PC-3 (cell line): ENCODE measurements around the gene R3HCC1L. TPM values are rescaled to one million over a fixed set of nuclear protein-coding genes. Genes with fewer than 3 reads are reported as not detected.
A peak's percentile ranks its signal among the peaks of the same experiment; 100 is the strongest.

Source experiments
- ATAC-seq: fragments of 200-7000 bp; cut with Tn5 transposase; 2 replicates; pipeline ENCODE4 v1.9.1; 2020; ENCODE audit warnings: mild to moderate bottlenecking, moderate library complexity
- BruUV-seq: library from RNA; stranded (reverse); fragments of 400-500 nt; replicated peaks from 2 replicates; lab custom pipeline; 2021; lab: Mats Ljungman, UMichigan
- CTCF ChIA-PET: fragments of 300-600 bp; sonication (Branson Sonifier 250); formaldehyde crosslinking; loops from one replicate; lab custom pipeline; 2022; ENCODE audit warnings: antibody characterized with exemption; lab: Charles Lee
- POLR2A ChIA-PET: fragments of 300-600 bp; sonication (Branson Sonifier 250); formaldehyde crosslinking; loops from one replicate; lab custom pipeline; 2022; ENCODE audit warnings: antibody characterized with exemption; ENCODE audit not compliant: unreplicated experiment; lab: Charles Lee
- DNase-seq: peaks from one replicate; pipeline ENCODE4 v3.0.0-alpha.2; 2015
- H2AFZ ChIP-seq: fragments of 300-600 bp; sonication (generic); 2 replicates; pipeline ENCODE4 v1.6.0; 2016; ENCODE audit warnings: antibody characterized with exemption, low read length
- H3F3A ChIP-seq: fragments of 300-600 bp; sonication (generic); one replicate; pipeline ENCODE4 v1.6.0; 2017; ENCODE audit warnings: antibody characterized with exemption, low read length, control low read depth, mild to moderate bottlenecking; ENCODE audit not compliant: unreplicated experiment
- H3K27ac ChIP-seq: fragments of 300-600 bp; sonication (generic); 2 replicates; pipeline ENCODE4 v1.5.1; 2016; ENCODE audit warnings: mild to moderate bottlenecking, low read length
- H3K27me3 ChIP-seq: fragments of 300-600 bp; sonication (generic); 2 replicates; pipeline ENCODE4 v1.6.1; 2016; ENCODE audit warnings: low read length, mixed read lengths
- H3K36me3 ChIP-seq: fragments of 300-600 bp; sonication (generic); 2 replicates; pipeline ENCODE4 v1.6.1; 2016; ENCODE audit warnings: low read depth, mixed run types, low read length, mixed read lengths
- H3K4me1 ChIP-seq: fragments of 300-600 bp; sonication (generic); 2 replicates; pipeline ENCODE4 v1.5.1; 2016; ENCODE audit warnings: low read length; ENCODE audit not compliant: insufficient read depth
- H3K4me2 ChIP-seq: fragments of 300-600 bp; sonication (generic); 2 replicates; pipeline ENCODE4 v1.6.0; 2016; ENCODE audit warnings: low read length
- H3K4me3 ChIP-seq: fragments of 300-600 bp; sonication (generic); 2 replicates; pipeline ENCODE4 v1.5.1; 2016; ENCODE audit warnings: mild to moderate bottlenecking, low read length, mixed read lengths
- H3K79me2 ChIP-seq: fragments of 300-600 bp; sonication (generic); 2 replicates; pipeline ENCODE4 v1.6.1; 2017; ENCODE audit warnings: low read length, mixed read lengths
- H3K9ac ChIP-seq: fragments of 300-600 bp; sonication (generic); 2 replicates; pipeline ENCODE4 v1.6.0; 2016; ENCODE audit warnings: mild to moderate bottlenecking, low read length
- H3K9me2 ChIP-seq: fragments of 300-600 bp; sonication (generic); replicated peaks from 2 replicates; pipeline ENCODE4 v1.6.1; 2016; ENCODE audit warnings: mixed run types, low read length, mixed read lengths
- H3K9me3 ChIP-seq: fragments of 300-600 bp; sonication (generic); 2 replicates; pipeline ENCODE4 v1.6.1; 2016; ENCODE audit warnings: low read length, mixed read lengths
- H4K20me1 ChIP-seq: fragments of 300-600 bp; sonication (generic); 2 replicates; pipeline ENCODE4 v1.6.1; 2016; ENCODE audit warnings: low read length, mixed read lengths
- EZH2 ChIP-seq: fragments of 300-600 bp; sonication (generic); IDR thresholded peaks from one replicate; pipeline ENCODE4 v1.6.1; 2017; ENCODE audit warnings: antibody characterized with exemption, mild to moderate bottlenecking, low read length; ENCODE audit not compliant: unreplicated experiment
- EZH2phosphoT487 ChIP-seq: fragments of 300-600 bp; sonication (generic); IDR thresholded peaks from 2 replicates; pipeline ENCODE4 v1.6.1; 2018; ENCODE audit warnings: mild to moderate bottlenecking, antibody characterized with exemption, low read length, borderline replicate concordance
- intact Hi-C: fragments of 100-400 bp; cut with micrococcal nuclease; formaldehyde crosslinking; loops from 2 replicates; pipeline ENCODE4 v1.9.0; 2023
- total RNA-seq: library from RNA; depleted of rRNA; stranded (reverse); fragments of >200 nt; gene quantifications from 2 replicates; pipeline ENCODE4 v1.2.3, GENCODE V29; 2014
- TF ChIP-seq, protein P1 (sequence below): fragments of 300-600 bp; sonication (generic); conservative IDR thresholded peaks from 2 replicates; pipeline ENCODE4 v1.5.1; 2017; ENCODE audit warnings: antibody characterized with exemption, low read depth, mild to moderate bottlenecking, low read length

The R3HCC1L gene
- total RNA-seq, 1 experiment from 2014 or later = 15.3 TPM

GRCh38 chr10:98270073-98270740, 135.8 kb downstream of the R3HCC1L start:
- ChIA-PET POLR2A (no interaction called here), CTCF (no interaction called here)
- Histone ChIP-seq H3K9me3 (no peaks in the 10 kb centered on the region), H3K4me3 (no peak overlapping the region), H3K27me3 (no peaks in the 10 kb centered on the region), H3F3A (no peaks in the 10 kb centered on the region), H3K36me3 (no peaks in the 10 kb centered on the region), H3K9me2 (no peaks in the 10 kb centered on the region), H3K9ac (no peak overlapping the region), H3K4me1 (peaks cover 27% of the 10 kb centered on the region), H3K27ac (peak overlapping the region; percentile 67), H3K79me2 (no peaks in the 10 kb centered on the region), H3K4me2 (peak overlapping the region; percentile 89; the same call in 1 of the 2 replicates), H2AFZ (no peak overlapping the region), H4K20me1 (no peaks in the 10 kb centered on the region)
- DNase-seq (no peak), ATAC-seq (no peak)
- no TSS peak for BruUV-seq
- TF ChIP-seq, protein P1, sequence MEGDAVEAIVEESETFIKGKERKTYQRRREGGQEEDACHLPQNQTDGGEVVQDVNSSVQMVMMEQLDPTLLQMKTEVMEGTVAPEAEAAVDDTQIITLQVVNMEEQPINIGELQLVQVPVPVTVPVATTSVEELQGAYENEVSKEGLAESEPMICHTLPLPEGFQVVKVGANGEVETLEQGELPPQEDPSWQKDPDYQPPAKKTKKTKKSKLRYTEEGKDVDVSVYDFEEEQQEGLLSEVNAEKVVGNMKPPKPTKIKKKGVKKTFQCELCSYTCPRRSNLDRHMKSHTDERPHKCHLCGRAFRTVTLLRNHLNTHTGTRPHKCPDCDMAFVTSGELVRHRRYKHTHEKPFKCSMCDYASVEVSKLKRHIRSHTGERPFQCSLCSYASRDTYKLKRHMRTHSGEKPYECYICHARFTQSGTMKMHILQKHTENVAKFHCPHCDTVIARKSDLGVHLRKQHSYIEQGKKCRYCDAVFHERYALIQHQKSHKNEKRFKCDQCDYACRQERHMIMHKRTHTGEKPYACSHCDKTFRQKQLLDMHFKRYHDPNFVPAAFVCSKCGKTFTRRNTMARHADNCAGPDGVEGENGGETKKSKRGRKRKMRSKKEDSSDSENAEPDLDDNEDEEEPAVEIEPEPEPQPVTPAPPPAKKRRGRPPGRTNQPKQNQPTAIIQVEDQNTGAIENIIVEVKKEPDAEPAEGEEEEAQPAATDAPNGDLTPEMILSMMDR = no peak
- TF ChIP-seq EZH2 (no peak), EZH2phosphoT487 (no peak)
- intact Hi-C loops = no loop called here

- DNase-seq (no peak), ATAC-seq (no peak)
- Histone ChIP-seq H3K4me2 (no peak overlapping the region), H3K36me3 (no peaks in the 10 kb centered on the region), H3K9me3 (no peaks in the 10 kb centered on the region), H3K27ac (no peak overlapping the region), H3K9me2 (no peaks in the 10 kb centered on the region), H3K79me2 (no peaks in the 10 kb centered on the region), H3K4me1 (peaks cover 27% of the 10 kb centered on the region), H3K27me3 (no peaks in the 10 kb centered on the region), H4K20me1 (no peaks in the 10 kb centered on the region), H3K9ac (no peak overlapping the region), H2AFZ (no peak overlapping the region), H3F3A (no peaks in the 10 kb centered on the region), H3K4me3 (no peak overlapping the region)
- ChIA-PET POLR2A (no interaction called here), CTCF (no interaction called here)
- no TSS peak for BruUV-seq
- intact Hi-C loops = no loop called here
- TF ChIP-seq EZH2phosphoT487 (no peak), EZH2 (no peak)
- TF ChIP-seq, protein P1 = no peak
Measured at GRCh38 chr10:98270786-98271185, 136.3 kb downstream of the R3HCC1L start.

GRCh38 chr10:98272245-98272644, 137.8 kb downstream of the R3HCC1L start:
- H2AFZ ChIP-seq = no peak overlapping the region
- DNase-seq (no peak), ATAC-seq (no peak)
- no peak overlapping the region for H3K4me2 ChIP-seq
- peaks cover 27% of the 10 kb centered on the region for H3K4me1 ChIP-seq
- no peak overlapping the region for H3K9ac ChIP-seq
- no peaks in the 10 kb centered on the region for H3K36me3 ChIP-seq
- H3K27ac ChIP-seq = no peak overlapping the region
- H3K79me2 ChIP-seq = no peaks in the 10 kb centered on the region
- H3K9me2 ChIP-seq = no peaks in the 10 kb centered on the region
- H3K9me3 ChIP-seq = no peaks in the 10 kb centered on the region
- H4K20me1 ChIP-seq = no peaks in the 10 kb centered on the region
- H3K4me3 ChIP-seq = no peak overlapping the region
- no peak for TF ChIP-seq EZH2
- TF ChIP-seq, protein P1 = no peak
- TF ChIP-seq EZH2phosphoT487 = no peak
- ChIA-PET POLR2A (no interaction called here), CTCF (no interaction called here)
- intact Hi-C loops = no loop called here
- no peaks in the 10 kb centered on the region for H3F3A ChIP-seq
- H3K27me3 ChIP-seq = no peaks in the 10 kb centered on the region
- BruUV-seq = no TSS peak
